MG63 (cell line): ENCODE results near the gene AFAP1. TPM values are rescaled to one million over a fixed set of nuclear protein-coding genes. Genes with fewer than 3 reads are reported as not detected.

ENCODE experiments used
- DNase-seq: peaks from one replicate; pipeline ENCODE4 v3.0.0-alpha.2; 2020
- H3K27me3 ChIP-seq: fragments of 250-450 bp; sonication (Bioruptor Pico); 2 replicates; pipeline ENCODE4 v1.5.1; 2020; ENCODE audit warnings: mild to moderate bottlenecking, moderate library complexity
- H3K36me3 ChIP-seq: fragments of 250-450 bp; sonication (Bioruptor Pico); 2 replicates; pipeline ENCODE4 v1.5.1; 2020; ENCODE audit warnings: mild to moderate bottlenecking, moderate library complexity
- H3K4me3 ChIP-seq: fragments of 250-450 bp; sonication (Bioruptor Pico); 2 replicates; pipeline ENCODE4 v1.5.1; 2020; ENCODE audit warnings: mild to moderate bottlenecking, moderate library complexity
- H3K9me3 ChIP-seq: fragments of 250-450 bp; sonication (Bioruptor Pico); 2 replicates; pipeline ENCODE4 v1.5.1; 2020; ENCODE audit warnings: mild to moderate bottlenecking, moderate library complexity
- total RNA-seq: library from RNA; depleted of rRNA; stranded (reverse); fragments of >200 nt; shearing (Covaris generic); gene quantifications from 2 replicates; pipeline ENCODE4 v1.2.3, GENCODE V29; 2014; ENCODE audit warnings: low replicate concordance; rRNA removed

Gene AFAP1
- 25.3 and 30.0 TPM in 2 replicates for total RNA-seq

- Histone ChIP-seq H3K4me3 (peak within 1 kb of the TSS; percentile 64), H3K27me3 (no peaks in the 10 kb centered on the region)
- peak; percentile 74 for DNase-seq
These were observed at the start of gene AFAP1 for GRCh38 chr4:7939377-7940108. Gene AFAP1, minus strand, starts transcription at chr4:7939861. Its CDS starts 67,783 bp downstream, at chr4:7872078.

GRCh38 chr4:7988437-7988836 is 48.8 kb upstream of the AFAP1 start:
- Histone ChIP-seq H3K9me3 (no peaks in the 10 kb centered on the region), H3K4me3 (no peak overlapping the region), H3K27me3 (no peaks in the 10 kb centered on the region), H3K36me3 (no peaks in the 10 kb centered on the region)
- DNase-seq = no peak

More at GRCh38 chr4:7939377-7940108, at the start of gene AFAP1:
- no peaks in the 10 kb centered on the region; the same call in 1 of the 2 replicates for H3K36me3 ChIP-seq
- H3K9me3 ChIP-seq = no peaks in the 10 kb centered on the region

GRCh38 chr4:7987148-7987989 is 47.7 kb upstream of the AFAP1 start:
- Histone ChIP-seq H3K9me3 (no peaks in the 10 kb centered on the region), H3K4me3 (no peak overlapping the region), H3K27me3 (no peaks in the 10 kb centered on the region), H3K36me3 (no peaks in the 10 kb centered on the region)
- DNase-seq = peak; percentile 37

DNA sequence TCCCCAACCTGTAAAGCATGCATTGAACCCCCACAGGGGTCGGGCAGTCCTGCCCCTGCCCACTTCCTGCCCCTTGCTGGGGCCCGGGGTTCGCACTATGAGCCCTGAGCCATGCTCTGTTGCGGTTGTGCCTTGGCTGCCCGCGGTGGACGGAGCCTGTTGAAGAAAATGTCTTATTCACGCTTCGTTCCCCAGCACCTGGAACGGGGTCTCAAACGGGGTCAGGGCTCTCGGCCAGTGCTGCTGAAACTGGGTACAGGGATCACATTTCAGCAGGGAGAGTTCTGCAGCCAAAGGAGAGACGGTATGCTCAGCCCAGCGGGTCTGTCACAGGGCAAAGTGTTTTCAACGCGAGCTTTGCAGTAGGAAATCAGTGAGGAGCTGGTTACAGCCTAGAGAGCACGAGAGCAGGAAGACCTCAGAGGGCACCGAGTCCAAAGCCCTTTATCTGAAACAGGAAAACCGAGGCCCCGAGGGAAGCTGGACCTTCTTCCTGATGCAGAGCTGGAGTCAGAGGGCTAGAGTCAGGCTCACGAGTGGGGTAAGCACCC is 46.3 kb upstream of the AFAP1 start:
- no peak overlapping the region for H3K4me3 ChIP-seq
- H3K9me3 ChIP-seq = no peaks in the 10 kb centered on the region
- no peaks in the 10 kb centered on the region for H3K27me3 ChIP-seq
- H3K36me3 ChIP-seq = no peaks in the 10 kb centered on the region
- no peak for DNase-seq

DNA sequence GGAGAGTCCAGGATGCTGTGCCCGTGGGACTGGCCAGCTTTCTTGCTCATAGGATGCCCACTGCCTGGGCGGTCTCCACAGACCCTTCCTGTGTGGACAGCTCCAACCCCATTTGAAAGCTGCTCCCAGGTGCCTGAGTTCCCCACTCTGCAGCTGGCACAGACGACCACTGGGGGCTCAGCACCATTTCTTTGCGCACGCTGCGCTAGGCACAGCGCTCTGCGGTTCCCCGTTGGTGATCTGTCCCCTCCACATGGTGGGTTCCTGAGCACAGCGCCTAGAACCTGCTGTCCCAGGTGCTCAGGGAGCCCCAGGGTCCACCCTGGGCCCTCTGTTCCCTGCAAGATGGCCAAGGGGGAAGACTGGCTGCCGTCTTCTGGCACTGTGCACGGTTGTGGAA is 45.4 kb upstream of the AFAP1 start:
- Histone ChIP-seq H3K4me3 (no peak overlapping the region), H3K27me3 (no peaks in the 10 kb centered on the region), H3K9me3 (no peaks in the 10 kb centered on the region), H3K36me3 (no peaks in the 10 kb centered on the region)
- DNase-seq = no peak

- Histone ChIP-seq H3K4me3 (no peak overlapping the region), H3K36me3 (no peaks in the 10 kb centered on the region), H3K9me3 (no peaks in the 10 kb centered on the region), H3K27me3 (no peaks in the 10 kb centered on the region)
- DNase-seq = no peak
These were observed 44.7 kb upstream of the AFAP1 start for GRCh38 chr4:7984286-7984925.

DNA sequence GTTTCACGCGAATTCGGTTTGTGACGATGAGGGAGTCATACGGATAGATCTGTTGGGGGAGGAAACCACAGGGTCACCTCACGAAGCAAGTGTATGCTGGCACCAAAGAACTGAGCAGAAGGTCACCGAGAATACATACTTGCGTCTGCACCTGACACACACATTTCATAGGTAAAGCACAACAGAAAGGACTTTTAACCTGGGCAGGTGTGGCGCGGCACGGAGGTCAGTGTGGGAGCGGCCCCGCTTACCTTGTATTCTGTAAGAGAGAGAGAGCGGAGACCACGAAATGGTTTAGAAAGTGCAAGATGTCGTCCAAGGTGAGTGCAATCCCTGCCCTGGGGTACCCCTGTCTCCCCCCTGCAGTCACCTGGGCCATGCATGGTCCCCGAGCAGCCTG is 43.6 kb upstream of the AFAP1 start:
- no peak for DNase-seq
- Histone ChIP-seq H3K9me3 (no peaks in the 10 kb centered on the region), H3K4me3 (no peak overlapping the region), H3K27me3 (no peaks in the 10 kb centered on the region), H3K36me3 (no peaks in the 10 kb centered on the region)

- no peaks in the 10 kb centered on the region for H3K9me3 ChIP-seq
- H3K27me3 ChIP-seq = no peaks in the 10 kb centered on the region
- DNase-seq = no peak
- H3K36me3 ChIP-seq = no peaks in the 10 kb centered on the region
- H3K4me3 ChIP-seq = no peak overlapping the region
These were observed 42.2 kb upstream of the AFAP1 start for GRCh38 chr4:7981738-7982394.

DNA sequence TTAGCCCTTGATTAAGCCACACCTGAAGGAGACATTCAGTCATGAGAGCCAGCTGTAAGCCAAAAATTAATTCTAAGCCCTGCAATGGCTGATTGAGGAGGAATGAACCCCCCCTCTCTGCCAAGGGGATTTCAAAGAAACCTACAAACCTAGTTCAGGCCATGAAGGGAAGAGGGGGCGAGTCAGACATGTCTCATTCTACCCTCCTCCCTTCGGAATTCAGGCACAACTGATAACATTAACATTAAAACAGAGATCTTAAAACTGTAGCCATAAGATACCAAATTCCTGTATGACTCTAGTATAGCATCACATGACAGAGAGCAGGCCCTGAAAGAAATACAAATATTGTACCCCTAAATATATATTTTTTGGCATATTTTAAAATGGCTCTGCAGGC is 40.4 kb upstream of the AFAP1 start:
- Histone ChIP-seq H3K27me3 (no peaks in the 10 kb centered on the region), H3K9me3 (no peaks in the 10 kb centered on the region), H3K36me3 (no peaks in the 10 kb centered on the region), H3K4me3 (no peak overlapping the region)
- DNase-seq = peak; percentile 19

DNA sequence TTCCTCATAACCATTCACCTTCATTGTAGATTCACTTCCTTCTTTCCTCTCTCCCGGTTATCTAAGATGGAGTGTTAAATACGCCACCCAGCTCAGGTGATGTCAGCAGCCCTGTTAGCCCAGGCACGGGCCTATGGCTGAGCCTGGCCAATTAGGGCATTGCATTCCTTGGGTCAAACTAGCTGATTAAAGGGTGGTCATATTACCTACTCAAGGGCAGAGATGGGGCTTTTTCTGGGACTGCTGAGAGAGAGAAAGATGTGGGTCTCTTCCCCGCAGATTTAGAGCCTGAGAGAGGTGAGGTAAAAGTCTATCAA is 39.9 kb upstream of the AFAP1 start:
- H3K27me3 ChIP-seq = no peaks in the 10 kb centered on the region
- no peak for DNase-seq
- no peaks in the 10 kb centered on the region for H3K36me3 ChIP-seq
- H3K4me3 ChIP-seq = no peak overlapping the region
- no peaks in the 10 kb centered on the region for H3K9me3 ChIP-seq

GRCh38 chr4:7978907-7979651 is 39.4 kb upstream of the AFAP1 start:
- H3K36me3 ChIP-seq = no peaks in the 10 kb centered on the region
- no peak for DNase-seq
- H3K27me3 ChIP-seq = no peaks in the 10 kb centered on the region
- H3K9me3 ChIP-seq = no peaks in the 10 kb centered on the region
- no peak overlapping the region for H3K4me3 ChIP-seq

GRCh38 chr4:7978489-7978888 is 38.8 kb upstream of the AFAP1 start:
- peak; percentile 25 for DNase-seq
- H3K36me3 ChIP-seq = no peaks in the 10 kb centered on the region
- H3K9me3 ChIP-seq = no peaks in the 10 kb centered on the region

DNA sequence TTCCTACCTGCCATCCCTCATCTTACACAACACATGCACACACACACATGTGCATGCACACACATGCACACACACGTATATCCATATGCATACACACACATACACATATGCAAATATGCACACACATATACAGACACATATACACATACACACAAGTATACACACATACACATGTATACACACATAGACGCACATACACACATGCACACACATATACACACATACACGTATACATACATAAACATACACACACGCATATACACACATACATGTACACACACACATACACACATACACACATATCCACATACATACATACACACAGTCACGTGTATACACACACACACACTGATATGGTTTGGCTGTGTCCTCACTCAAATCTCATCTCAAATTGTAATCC is 37.0 kb upstream of the AFAP1 start:
- DNase-seq = no peak
- no peak overlapping the region for H3K4me3 ChIP-seq
- no peaks in the 10 kb centered on the region for H3K27me3 ChIP-seq
- no peaks in the 10 kb centered on the region for H3K9me3 ChIP-seq
- no peaks in the 10 kb centered on the region for H3K36me3 ChIP-seq

More at GRCh38 chr4:7978489-7978888, 38.8 kb upstream of the AFAP1 start:
- Histone ChIP-seq H3K27me3 (no peaks in the 10 kb centered on the region), H3K4me3 (no peak overlapping the region)

- Histone ChIP-seq H3K4me3 (no peak overlapping the region), H3K27me3 (no peaks in the 10 kb centered on the region), H3K9me3 (no peaks in the 10 kb centered on the region), H3K36me3 (no peaks in the 10 kb centered on the region)
- no peak for DNase-seq
These were observed 36.4 kb upstream of the AFAP1 start for GRCh38 chr4:7976025-7976424.

DNA sequence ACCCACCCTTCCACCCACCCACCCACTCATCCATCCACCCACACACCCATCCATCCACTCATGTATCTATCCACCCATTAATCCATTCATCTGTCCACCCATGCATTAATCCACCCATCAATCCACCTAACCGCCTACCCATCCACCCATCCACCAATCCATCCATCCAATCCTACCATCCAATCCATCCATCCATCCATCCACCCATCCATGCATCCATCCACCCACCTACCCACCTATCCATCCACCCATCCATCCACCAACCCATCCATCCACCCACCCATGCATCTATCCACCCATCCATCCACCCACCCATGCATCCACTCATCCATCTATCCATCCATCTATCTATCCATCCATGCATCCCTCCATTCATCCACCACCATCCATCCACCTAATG is 34.8 kb upstream of the AFAP1 start:
- Histone ChIP-seq H3K9me3 (no peaks in the 10 kb centered on the region), H3K27me3 (no peaks in the 10 kb centered on the region), H3K4me3 (no peak overlapping the region), H3K36me3 (no peaks in the 10 kb centered on the region)
- DNase-seq = no peak

- no peak overlapping the region for H3K4me3 ChIP-seq
- H3K36me3 ChIP-seq = no peaks in the 10 kb centered on the region
- no peaks in the 10 kb centered on the region for H3K27me3 ChIP-seq
- H3K9me3 ChIP-seq = no peaks in the 10 kb centered on the region
- peak; percentile 47 for DNase-seq
These were observed 33.9 kb upstream of the AFAP1 start for GRCh38 chr4:7973545-7973981.
